ENCODE results near the gene AGAP5.
"Not testable (repeated sequence)": the region's sequence is repeated elsewhere in the genome, so short reads cannot be mapped to it uniquely, and the experiment has no call there.

AGAP5 gene

DNA sequence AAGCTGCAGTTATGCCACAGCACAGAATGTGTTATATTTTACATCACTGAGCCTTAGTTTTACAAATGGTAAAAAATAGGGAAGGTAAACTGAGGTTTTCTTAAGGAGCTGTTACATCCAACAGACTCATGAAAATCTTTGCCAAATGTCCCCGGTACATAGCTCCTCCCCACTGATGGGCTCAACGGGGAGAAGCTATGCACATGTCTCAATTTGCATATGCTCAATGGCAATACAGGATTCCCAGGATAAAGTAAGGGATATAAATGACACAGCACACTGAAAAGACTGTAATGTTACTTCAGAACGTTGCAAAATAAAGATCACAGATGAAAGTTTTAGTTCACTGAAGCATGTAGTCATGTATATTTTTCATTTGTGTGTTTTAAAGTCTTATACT lies 16.6 kb upstream of the AGAP5 start:
- DNase-seq (ENCODE audit: low read depth), result not testable (repeated sequence)

DNA sequence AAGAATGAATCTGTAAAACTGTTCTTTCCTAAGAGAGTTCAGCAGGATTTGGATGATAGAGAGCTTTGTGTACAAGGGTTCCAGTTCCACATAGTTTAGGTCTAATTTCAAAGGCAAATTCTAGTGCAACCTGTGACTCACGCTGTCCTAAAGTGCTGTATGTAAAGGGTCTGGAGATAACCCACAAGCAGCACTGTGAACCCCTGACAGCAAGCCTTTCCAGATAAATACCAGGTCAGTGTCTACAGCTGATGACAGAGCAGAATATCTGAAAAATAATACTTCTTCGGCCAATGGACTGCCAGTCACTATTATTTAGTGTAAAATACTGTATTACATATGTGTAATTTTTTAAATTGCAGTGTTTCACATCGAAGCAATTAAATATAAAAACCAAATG lies 16.0 kb upstream of the AGAP5 start:
- DNase-seq (ENCODE audit: low read depth), result not testable (repeated sequence)

DNA sequence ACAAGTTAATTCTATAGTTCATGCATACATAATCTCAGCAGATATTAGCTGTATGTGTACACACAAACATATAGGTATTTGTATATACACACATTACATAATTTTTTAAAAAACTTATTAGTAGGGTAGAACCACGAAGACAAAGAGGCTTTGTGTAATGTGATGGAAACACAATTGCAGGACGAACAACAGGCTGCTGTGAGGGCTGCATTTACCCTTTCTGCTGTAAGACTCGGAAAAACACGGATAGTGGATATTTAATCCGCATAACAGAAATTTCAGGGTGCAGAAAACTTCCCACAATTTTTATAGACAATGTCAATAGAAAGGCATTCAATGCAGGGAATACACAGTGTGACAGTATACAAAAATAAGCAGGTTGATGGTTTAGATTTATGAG lies 13.8 kb upstream of the AGAP5 start:
- DNase-seq (ENCODE audit: low read depth), result not testable (repeated sequence)

DNA sequence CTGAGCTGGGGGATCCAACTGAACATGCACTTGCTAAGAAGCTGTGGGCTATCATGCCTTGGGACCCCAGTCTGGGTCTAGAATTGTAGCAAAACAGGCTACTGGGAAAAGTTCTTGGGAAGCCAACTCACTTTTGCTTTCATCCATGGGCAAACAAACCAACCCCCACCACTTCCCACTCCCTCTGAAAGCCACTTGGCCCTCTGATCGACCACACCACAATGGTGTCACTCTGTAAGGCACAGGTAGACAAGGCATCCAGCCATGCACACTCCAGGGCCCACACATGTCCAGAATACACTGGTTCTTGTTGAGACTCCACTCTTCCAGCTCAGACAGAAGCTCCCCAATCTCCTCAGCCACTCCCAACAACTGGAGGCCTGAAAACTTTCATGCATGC lies 10.2 kb upstream of the AGAP5 start:
- not testable (repeated sequence) for DNase-seq (ENCODE audit: low read depth)

DNA sequence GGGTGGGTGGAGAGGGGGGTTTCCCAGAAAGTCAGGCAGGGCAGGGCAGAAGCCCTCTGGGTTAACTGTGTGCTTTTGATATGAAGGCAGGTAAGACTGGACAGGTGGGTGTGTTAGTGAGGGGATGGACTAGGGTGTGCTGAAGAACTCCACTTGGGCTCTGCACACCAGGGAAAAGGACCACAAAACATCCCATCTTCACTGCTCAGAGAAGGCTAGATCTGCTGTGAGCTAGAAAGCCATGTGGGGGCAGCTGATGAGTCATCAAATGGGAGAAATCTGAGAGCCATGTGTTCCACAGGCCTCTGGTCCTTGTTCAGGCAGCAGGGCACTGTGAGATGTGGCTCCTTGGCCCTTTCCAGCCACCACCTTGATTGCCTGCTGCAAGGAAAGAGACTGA lies 9.7 kb upstream of the AGAP5 start:
- not testable (repeated sequence) for DNase-seq (ENCODE audit: low read depth)

GRCh38 chr10:73706488-73706887 lies 8.6 kb upstream of the AGAP5 start:
- not testable (repeated sequence) for DNase-seq (ENCODE audit: low read depth)

- DNase-seq (ENCODE audit: low read depth), result not testable (repeated sequence)
These were observed 7.7 kb upstream of the AGAP5 start for GRCh38 chr10:73705506-73706072.

- DNase-seq (ENCODE audit: low read depth), result not testable (repeated sequence)
These were observed 6.0 kb upstream of the AGAP5 start for GRCh38 chr10:73703924-73704323.

DNA sequence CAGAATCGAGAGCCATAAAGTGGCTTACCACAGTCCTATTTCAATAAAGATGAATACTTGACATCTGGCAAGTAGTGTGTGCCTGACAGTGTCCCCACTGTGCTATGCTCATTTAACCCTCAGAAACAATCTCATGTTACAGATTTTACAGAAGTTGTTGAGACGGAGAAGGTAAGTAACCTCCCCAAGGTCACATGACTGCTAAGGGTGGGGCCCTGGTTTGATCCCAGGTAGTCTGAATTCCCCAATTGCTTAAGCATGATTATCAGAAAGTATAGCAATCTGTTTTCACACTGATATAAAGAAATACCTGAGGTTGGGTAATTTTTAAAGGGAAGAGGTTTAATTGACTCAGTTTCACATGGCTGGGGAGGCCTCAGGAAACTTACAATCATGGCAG lies 910 bp upstream of the AGAP5 start:
- not testable (repeated sequence) for DNase-seq (ENCODE audit: low read depth)

- not testable (repeated sequence) for DNase-seq (ENCODE audit: low read depth)
These were observed 2.6 kb downstream of the AGAP5 start for GRCh38 chr10:73695302-73695701.

GRCh38 chr10:73690755-73691154 lies 7.2 kb downstream of the AGAP5 start:
- not testable (repeated sequence) for DNase-seq (ENCODE audit: low read depth)

DNA sequence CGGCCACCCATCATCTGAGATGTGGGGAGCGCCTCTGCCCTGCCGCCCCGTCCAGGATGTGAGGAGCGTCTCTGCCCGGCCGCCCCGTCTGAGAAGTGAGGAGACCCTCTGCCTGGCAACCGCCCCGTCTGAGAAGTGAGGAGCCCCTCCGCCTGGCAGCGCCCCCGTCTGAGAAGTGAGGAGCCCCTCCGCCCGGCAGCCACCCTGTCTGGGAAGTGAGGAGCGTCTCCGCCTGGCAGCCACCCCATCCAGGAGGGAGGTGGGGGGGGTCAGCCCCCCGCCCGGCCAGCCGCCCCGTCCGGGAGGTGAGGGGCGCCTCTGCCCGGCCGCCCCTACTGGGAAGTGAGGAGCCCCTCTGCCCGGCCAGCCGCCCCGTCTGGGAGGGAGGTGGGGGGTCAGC lies 8.3 kb downstream of the AGAP5 start:
- not testable (repeated sequence) for DNase-seq (ENCODE audit: low read depth)

- not testable (repeated sequence) for DNase-seq (ENCODE audit: low read depth)
These were observed 10.3 kb downstream of the AGAP5 start for GRCh38 chr10:73687641-73688040.

- DNase-seq (ENCODE audit: low read depth), result not testable (repeated sequence)
These were observed 23.4 kb downstream of the AGAP5 start for GRCh38 chr10:73674546-73674945.

GRCh38 chr10:73668378-73668777 lies 29.5 kb downstream of the AGAP5 start:
- DNase-seq (ENCODE audit: low read depth), result not testable (repeated sequence)

- DNase-seq (ENCODE audit: low read depth), result not testable (repeated sequence)
These were observed 31.6 kb downstream of the AGAP5 start for GRCh38 chr10:73666153-73666809.

DNA sequence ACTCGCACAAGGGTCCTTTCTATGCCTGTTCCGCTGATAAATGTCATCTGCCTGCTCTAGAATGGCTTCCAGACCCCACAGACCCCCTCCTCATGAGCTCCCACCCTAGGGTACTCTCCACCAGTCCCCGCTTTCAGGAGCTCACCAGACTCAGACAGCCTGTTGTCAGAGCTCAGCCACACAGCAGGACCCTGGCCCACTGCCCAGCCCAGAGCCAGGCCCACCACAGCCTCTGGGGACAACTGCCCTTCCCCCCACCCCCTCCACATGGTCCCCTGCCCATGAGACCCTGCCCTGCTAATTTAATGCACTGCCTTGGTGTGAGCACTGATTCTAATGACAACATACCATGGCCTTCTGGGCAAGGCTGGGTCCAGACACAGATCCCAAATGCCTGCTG lies 32.3 kb downstream of the AGAP5 start:
- DNase-seq (ENCODE audit: low read depth), result not testable (repeated sequence)

GRCh38 chr10:73664156-73665040 lies 33.5 kb downstream of the AGAP5 start:
- DNase-seq (ENCODE audit: low read depth), result not testable (repeated sequence)

DNA sequence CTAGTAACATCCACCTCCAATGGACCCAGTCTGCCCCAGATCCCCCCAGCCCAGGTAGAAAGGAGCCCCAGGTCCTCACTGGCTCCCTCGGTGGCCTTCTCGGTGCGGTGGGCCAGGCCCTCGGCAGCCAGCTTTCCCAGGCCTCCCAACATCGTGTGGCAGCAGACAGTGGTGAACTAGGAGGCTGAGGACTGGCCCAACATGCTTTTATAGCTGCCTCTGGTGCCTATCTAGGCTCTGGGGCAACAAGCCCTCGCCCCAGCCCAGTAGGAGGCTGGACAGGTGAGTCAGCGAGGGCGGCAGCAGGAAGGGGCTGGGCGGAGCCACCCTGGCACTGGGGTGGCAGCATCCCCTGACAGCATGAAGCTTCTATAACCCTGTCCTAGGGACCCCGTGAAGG lies 34.3 kb downstream of the AGAP5 start:
- not testable (repeated sequence) for DNase-seq (ENCODE audit: low read depth)

- not testable (repeated sequence) for DNase-seq (ENCODE audit: low read depth)
These were observed 35.2 kb downstream of the AGAP5 start for GRCh38 chr10:73662705-73663104.

DNA sequence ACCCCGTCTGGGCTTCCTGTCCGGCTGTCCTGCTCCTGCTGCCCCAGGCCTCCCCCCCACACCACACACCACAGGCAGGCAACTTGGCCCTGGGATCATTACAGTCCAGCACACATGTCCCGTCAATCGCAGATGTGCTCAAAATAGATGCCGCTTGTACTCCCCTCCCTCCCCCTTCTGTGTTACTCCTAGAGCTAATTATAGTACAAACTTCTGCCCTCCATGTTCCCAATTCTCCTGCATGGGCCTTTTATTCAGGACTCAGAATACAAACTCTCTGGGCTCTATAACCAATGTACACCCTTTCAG lies 42.0 kb downstream of the AGAP5 start, which contains the start of gene SYNPO2L:
Gene SYNPO2L, minus strand, starts transcription at position 40 of the 309 bp plus-strand sequence. CDS start 107 bp downstream, outside the sequence.
- DNase-seq (ENCODE audit: low read depth), result no peak

GRCh38 chr10:73655257-73655989 lies 42.5 kb downstream of the AGAP5 start:
- no peak for DNase-seq (ENCODE audit: low read depth)

Measured in stimulated activated CD4-positive, alpha-beta T cell treated with anti-CD3 and anti-CD28 coated beads, Interleukin-2, amount 100 ng/mL, for 4 hours (primary cell).